Measurements from ENCODE around the gene PARD3. TPM values are rescaled to one million over a fixed set of nuclear protein-coding genes. Genes with fewer than 3 reads are reported as not detected.

Gene PARD3
- total RNA-seq, 1 donor from 2014 or later = 22.9 TPM

GRCh38 chr10:34347131-34347530 is 468.0 kb downstream of the PARD3 start:
- H3K9me3 Mint-ChIP-seq (ENCODE audit: unreplicated experiment) = no peaks in the 10 kb centered on the region
- H3K4me3 Mint-ChIP-seq (ENCODE audit: unreplicated experiment) = no peak overlapping the region
- H3K27ac Mint-ChIP-seq (ENCODE audit: unreplicated experiment) = no peak overlapping the region
- TF ChIP-seq CTCF (IDR thresholded peaks at IDR 0.05; ENCODE audit: partially characterized antibody, unreplicated experiment) = no peak
- peaks cover 6% of the 10 kb centered on the region for H3K4me1 Mint-ChIP-seq (ENCODE audit: low read depth, unreplicated experiment)
- peaks cover 6% of the 10 kb centered on the region for H3K36me3 Mint-ChIP-seq (ENCODE audit: unreplicated experiment)
- DNase-seq = no peak
- H3K27me3 Mint-ChIP-seq (ENCODE audit: unreplicated experiment) = no peaks in the 10 kb centered on the region

- no peaks in the 10 kb centered on the region for H3K9me3 Mint-ChIP-seq (ENCODE audit: unreplicated experiment)
- no peak overlapping the region for H3K4me3 Mint-ChIP-seq (ENCODE audit: unreplicated experiment)
- DNase-seq = no peak
- H3K36me3 Mint-ChIP-seq (ENCODE audit: unreplicated experiment) = peaks cover 6% of the 10 kb centered on the region
- H3K27me3 Mint-ChIP-seq (ENCODE audit: unreplicated experiment) = no peaks in the 10 kb centered on the region
- H3K27ac Mint-ChIP-seq (ENCODE audit: unreplicated experiment) = no peak overlapping the region
- H3K4me1 Mint-ChIP-seq (ENCODE audit: low read depth, unreplicated experiment) = peaks cover 9% of the 10 kb centered on the region
- no peak for TF ChIP-seq CTCF (IDR thresholded peaks at IDR 0.05; ENCODE audit: partially characterized antibody, unreplicated experiment)
Observed at GRCh38 chr10:34346516-34347100, 468.5 kb downstream of the PARD3 start.

GRCh38 chr10:34345383-34345782 is 469.7 kb downstream of the PARD3 start:
- Mint-ChIP-seq H3K4me3 (ENCODE audit: unreplicated experiment) (no peak overlapping the region), H3K27me3 (ENCODE audit: unreplicated experiment) (no peaks in the 10 kb centered on the region), H3K27ac (ENCODE audit: unreplicated experiment) (no peak overlapping the region), H3K9me3 (ENCODE audit: unreplicated experiment) (no peaks in the 10 kb centered on the region), H3K4me1 (ENCODE audit: low read depth, unreplicated experiment) (peaks cover 20% of the 10 kb centered on the region), H3K36me3 (ENCODE audit: unreplicated experiment) (peaks cover 6% of the 10 kb centered on the region)
- DNase-seq = no peak
- no peak for TF ChIP-seq CTCF (IDR thresholded peaks at IDR 0.05; ENCODE audit: partially characterized antibody, unreplicated experiment)

GRCh38 chr10:34343764-34344163 is 471.3 kb downstream of the PARD3 start:
- no peak for TF ChIP-seq CTCF (IDR thresholded peaks at IDR 0.05; ENCODE audit: partially characterized antibody, unreplicated experiment)
- no peaks in the 10 kb centered on the region for H3K27me3 Mint-ChIP-seq (ENCODE audit: unreplicated experiment)
- no peak for DNase-seq
- no peaks in the 10 kb centered on the region for H3K9me3 Mint-ChIP-seq (ENCODE audit: unreplicated experiment)
- H3K27ac Mint-ChIP-seq (ENCODE audit: unreplicated experiment) = no peak overlapping the region
- H3K4me1 Mint-ChIP-seq (ENCODE audit: low read depth, unreplicated experiment) = peaks cover 29% of the 10 kb centered on the region
- peaks cover 4% of the 10 kb centered on the region for H3K36me3 Mint-ChIP-seq (ENCODE audit: unreplicated experiment)
- H3K4me3 Mint-ChIP-seq (ENCODE audit: unreplicated experiment) = no peak overlapping the region

- no peak for TF ChIP-seq CTCF (IDR thresholded peaks at IDR 0.05; ENCODE audit: partially characterized antibody, unreplicated experiment)
- no peak overlapping the region for H3K4me3 Mint-ChIP-seq (ENCODE audit: unreplicated experiment)
- no peak for DNase-seq
- no peaks in the 10 kb centered on the region for H3K27me3 Mint-ChIP-seq (ENCODE audit: unreplicated experiment)
- H3K4me1 Mint-ChIP-seq (ENCODE audit: low read depth, unreplicated experiment) = peaks cover 26% of the 10 kb centered on the region
- H3K36me3 Mint-ChIP-seq (ENCODE audit: unreplicated experiment) = no peaks in the 10 kb centered on the region
- no peaks in the 10 kb centered on the region for H3K9me3 Mint-ChIP-seq (ENCODE audit: unreplicated experiment)
- no peak overlapping the region for H3K27ac Mint-ChIP-seq (ENCODE audit: unreplicated experiment)
Observed at GRCh38 chr10:34341473-34341872, 473.6 kb downstream of the PARD3 start.
